Osteoblast (primary cell): ENCODE measurements around the gene RGS9. TPM values are rescaled to one million over a fixed set of nuclear protein-coding genes. Genes with fewer than 3 reads are reported as not detected.

Source experiments
- DNase-seq: peaks from one replicate; pipeline ENCODE4 v3.0.0; 2011; ENCODE audit warnings: low spot score, mixed read lengths; ENCODE audit not compliant: insufficient read length; ENCODE audit errors: missing footprints
- H2AFZ ChIP-seq: 2 replicates; pipeline ENCODE4 v1.6.0; 2011; ENCODE audit warnings: mild to moderate bottlenecking, low read length
- H3K27ac ChIP-seq: 2 replicates; pipeline ENCODE4 v1.5.1; 2011; ENCODE audit warnings: mild to moderate bottlenecking, low read depth, low read length, moderate library complexity
- H3K27me3 ChIP-seq: 2 replicates; pipeline ENCODE4 v1.6.0; 2012; ENCODE audit warnings: mild to moderate bottlenecking, control low read depth, inconsistent platforms, low read length, moderate library complexity; ENCODE audit not compliant: insufficient read depth
- H3K36me3 ChIP-seq: 2 replicates; pipeline ENCODE4 v1.5.1; 2011; ENCODE audit warnings: mild to moderate bottlenecking, low read length, control low read depth, moderate library complexity; ENCODE audit not compliant: insufficient read depth
- H3K4me1 ChIP-seq: 2 replicates; pipeline ENCODE4 v1.5.1; 2011; ENCODE audit warnings: mild to moderate bottlenecking, low read length, control low read depth, moderate library complexity; ENCODE audit not compliant: insufficient read depth
- H3K4me2 ChIP-seq: 2 replicates; pipeline ENCODE4 v1.6.0; 2011; ENCODE audit warnings: mild to moderate bottlenecking, low read length; ENCODE audit not compliant: insufficient read depth
- H3K4me3 ChIP-seq: fragments of 200-600 bp; sonication (generic); 3 replicates; pipeline ENCODE4 v1.5.1; 2012; ENCODE audit warnings: mild to moderate bottlenecking, low read length, inconsistent platforms; ENCODE audit not compliant: insufficient read depth
- H3K79me2 ChIP-seq: 2 replicates; pipeline ENCODE4 v1.6.0; 2012; ENCODE audit warnings: mild to moderate bottlenecking, low read length, control low read depth, inconsistent platforms; ENCODE audit not compliant: insufficient read depth
- H3K9me3 ChIP-seq: 2 replicates; pipeline ENCODE4 v1.5.1; 2011; ENCODE audit warnings: low read depth, low read length, control low read depth
- H4K20me1 ChIP-seq: 2 replicates; pipeline ENCODE4 v1.6.0; 2012; ENCODE audit warnings: mild to moderate bottlenecking, low read length, control low read depth; ENCODE audit not compliant: insufficient read depth
- total RNA-seq: library from RNA; depleted of rRNA; stranded (reverse); fragments of >200 nt; gene quantifications from 2 replicates; pipeline ENCODE4 v1.2.3, GENCODE V29; 2012
- TF ChIP-seq, protein P1 (sequence below): IDR thresholded peaks from 2 replicates; pipeline ENCODE4 v1.5.1; 2011; ENCODE audit warnings: mild to moderate bottlenecking, low read depth, low read length, moderate library complexity; ENCODE audit errors: extremely low read depth

The RGS9 gene
- total RNA-seq, 1 donor: 0.36 TPM

DNA sequence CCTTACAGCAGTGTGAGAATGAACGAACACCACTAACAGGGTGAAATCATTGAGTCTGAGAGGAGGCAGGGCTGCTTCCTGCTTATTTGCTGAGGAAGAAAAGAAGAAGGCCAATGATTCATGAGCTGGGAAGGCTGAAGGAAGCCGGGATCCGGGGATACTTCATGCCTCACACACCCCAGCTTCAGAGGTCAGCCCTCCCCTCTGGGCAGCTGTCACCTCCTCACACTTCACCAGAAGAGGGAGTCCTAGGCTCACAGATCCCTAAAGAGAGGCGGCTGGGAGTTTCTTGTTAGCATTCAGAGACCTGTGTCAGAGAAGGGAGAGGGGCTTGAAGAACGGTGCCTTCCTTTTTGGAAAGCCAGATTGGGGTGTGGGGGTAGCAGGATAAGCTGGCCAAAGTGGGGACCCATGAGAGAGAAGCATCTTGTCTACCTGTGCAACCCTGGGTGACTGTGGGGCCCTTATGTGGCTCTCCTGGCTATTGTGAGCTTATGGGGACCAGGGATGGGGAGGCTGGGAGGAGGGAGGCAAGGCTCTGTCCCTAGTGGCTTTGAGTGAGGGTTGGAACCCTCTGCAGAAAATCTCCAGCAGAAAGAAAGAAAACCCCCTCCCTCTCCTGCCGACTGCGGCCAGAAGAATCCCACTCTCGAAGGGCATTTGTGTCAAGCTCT, 94.6 kb downstream of the RGS9 start:
- H3K4me2 ChIP-seq: peak overlapping the region; percentile 40
- peaks cover 16% of the 10 kb centered on the region for H3K4me1 ChIP-seq
- DNase-seq: peak; percentile 97
- peak overlapping the region; percentile 26 for H2AFZ ChIP-seq
- H3K36me3 ChIP-seq: no peaks in the 10 kb centered on the region
- H3K4me3 ChIP-seq: no peak overlapping the region
- H3K27ac ChIP-seq: no peak overlapping the region
- H3K27me3 ChIP-seq: peaks cover 9% of the 10 kb centered on the region
- H3K79me2 ChIP-seq: no peaks in the 10 kb centered on the region
- no peaks in the 10 kb centered on the region for H3K9me3 ChIP-seq
- TF ChIP-seq, protein P1, sequence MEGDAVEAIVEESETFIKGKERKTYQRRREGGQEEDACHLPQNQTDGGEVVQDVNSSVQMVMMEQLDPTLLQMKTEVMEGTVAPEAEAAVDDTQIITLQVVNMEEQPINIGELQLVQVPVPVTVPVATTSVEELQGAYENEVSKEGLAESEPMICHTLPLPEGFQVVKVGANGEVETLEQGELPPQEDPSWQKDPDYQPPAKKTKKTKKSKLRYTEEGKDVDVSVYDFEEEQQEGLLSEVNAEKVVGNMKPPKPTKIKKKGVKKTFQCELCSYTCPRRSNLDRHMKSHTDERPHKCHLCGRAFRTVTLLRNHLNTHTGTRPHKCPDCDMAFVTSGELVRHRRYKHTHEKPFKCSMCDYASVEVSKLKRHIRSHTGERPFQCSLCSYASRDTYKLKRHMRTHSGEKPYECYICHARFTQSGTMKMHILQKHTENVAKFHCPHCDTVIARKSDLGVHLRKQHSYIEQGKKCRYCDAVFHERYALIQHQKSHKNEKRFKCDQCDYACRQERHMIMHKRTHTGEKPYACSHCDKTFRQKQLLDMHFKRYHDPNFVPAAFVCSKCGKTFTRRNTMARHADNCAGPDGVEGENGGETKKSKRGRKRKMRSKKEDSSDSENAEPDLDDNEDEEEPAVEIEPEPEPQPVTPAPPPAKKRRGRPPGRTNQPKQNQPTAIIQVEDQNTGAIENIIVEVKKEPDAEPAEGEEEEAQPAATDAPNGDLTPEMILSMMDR: peak; percentile 96
- H4K20me1 ChIP-seq: no peaks in the 10 kb centered on the region

DNA sequence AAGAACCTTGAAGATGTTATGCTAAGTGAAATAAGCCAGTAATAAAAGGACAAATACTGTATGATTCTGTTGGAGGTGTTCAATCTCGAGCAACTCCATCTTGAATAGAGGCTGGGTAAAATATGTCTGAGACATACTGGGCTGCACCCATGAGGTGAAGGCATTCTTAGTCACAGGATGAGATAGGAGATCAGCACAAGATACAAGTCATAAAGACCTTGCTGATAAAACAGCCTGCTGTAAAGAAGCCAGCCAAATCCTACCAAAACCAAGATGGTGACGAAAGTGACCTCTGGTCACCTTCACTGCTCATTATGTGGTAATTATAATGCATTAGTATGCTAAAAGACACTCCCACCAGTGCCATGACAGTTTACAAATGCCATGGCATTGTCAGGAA, 98.1 kb downstream of the RGS9 start:
- H3K4me3 ChIP-seq: no peak overlapping the region
- H3K27me3 ChIP-seq: peaks cover 4% of the 10 kb centered on the region
- no peak overlapping the region for H3K4me2 ChIP-seq
- TF ChIP-seq, protein P1: no peak
- H2AFZ ChIP-seq: no peak overlapping the region
- no peaks in the 10 kb centered on the region for H3K9me3 ChIP-seq
- no peak overlapping the region for H3K27ac ChIP-seq
- no peaks in the 10 kb centered on the region for H3K36me3 ChIP-seq
- peaks cover 4% of the 10 kb centered on the region for H3K4me1 ChIP-seq
- H3K79me2 ChIP-seq: no peaks in the 10 kb centered on the region
- no peak for DNase-seq
- no peaks in the 10 kb centered on the region for H4K20me1 ChIP-seq

DNA sequence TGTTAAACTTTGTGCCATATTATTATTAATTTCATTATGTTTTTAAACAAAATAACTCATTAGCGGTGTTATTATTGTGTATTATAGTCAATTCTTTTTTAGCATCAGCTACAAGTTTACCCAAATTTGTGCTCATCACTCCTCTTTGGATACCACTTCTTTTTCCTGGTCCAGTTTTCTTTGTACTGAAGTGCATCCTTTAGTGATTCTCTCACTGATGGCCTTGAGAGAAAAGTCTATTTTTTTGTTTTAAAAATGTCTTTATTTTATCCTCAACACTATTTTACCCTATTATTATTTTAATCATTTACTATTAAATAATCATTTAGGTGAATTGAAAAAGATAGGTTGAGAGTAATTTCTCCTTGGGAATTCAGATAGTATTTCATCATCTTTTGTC, 99.2 kb downstream of the RGS9 start:
- Histone ChIP-seq H3K27ac (no peak overlapping the region), H3K9me3 (no peaks in the 10 kb centered on the region), H4K20me1 (no peaks in the 10 kb centered on the region), H3K36me3 (no peaks in the 10 kb centered on the region), H3K79me2 (no peaks in the 10 kb centered on the region), H2AFZ (no peak overlapping the region), H3K4me3 (no peak overlapping the region), H3K4me1 (peaks cover 3% of the 10 kb centered on the region), H3K4me2 (no peak overlapping the region), H3K27me3 (peaks cover 4% of the 10 kb centered on the region)
- no peak for DNase-seq
- TF ChIP-seq, protein P1: no peak

DNA sequence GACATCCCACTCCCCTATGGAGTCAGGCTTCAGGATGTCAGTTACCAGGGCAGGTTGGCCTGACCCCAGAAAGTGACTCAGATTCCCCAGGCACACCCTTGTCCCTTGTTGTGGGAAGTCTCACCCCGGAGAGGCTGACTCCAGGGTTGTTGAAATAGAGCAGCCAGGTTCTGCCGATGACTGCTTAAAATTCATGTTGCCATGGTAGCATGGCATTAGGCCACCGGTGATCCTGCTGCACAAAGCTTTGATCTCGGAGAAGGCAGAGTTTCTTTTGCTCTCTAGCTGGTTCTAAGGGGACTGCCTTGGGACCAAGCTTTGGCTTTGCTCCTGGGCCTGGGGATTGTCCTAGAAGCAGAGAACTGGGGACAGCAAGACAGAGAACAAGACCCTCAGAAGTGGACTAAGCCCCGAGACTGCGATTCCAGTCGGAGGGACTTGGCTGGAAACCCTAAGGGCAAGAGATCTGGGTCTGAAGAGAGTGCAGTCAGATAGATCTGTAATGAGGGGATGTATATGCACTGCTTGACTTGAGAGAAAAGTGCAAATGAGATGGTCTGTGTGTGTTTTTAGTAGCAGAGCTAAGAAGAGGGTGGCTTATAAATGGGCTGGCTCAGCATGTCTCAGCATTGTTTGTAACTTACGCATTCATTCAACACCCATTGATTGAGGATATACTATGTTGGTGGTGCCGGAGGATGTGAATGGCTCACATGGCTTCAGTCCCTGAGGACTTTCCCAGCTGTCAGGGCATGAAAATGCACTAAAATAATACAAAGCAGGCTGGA, 106.9 kb downstream of the RGS9 start:
- Histone ChIP-seq H3K27ac (no peak overlapping the region), H3K4me1 (no peaks in the 10 kb centered on the region), H3K36me3 (no peaks in the 10 kb centered on the region), H2AFZ (no peak overlapping the region), H3K4me3 (no peak overlapping the region), H3K9me3 (no peaks in the 10 kb centered on the region), H3K27me3 (peaks cover 12% of the 10 kb centered on the region), H4K20me1 (no peaks in the 10 kb centered on the region), H3K79me2 (no peaks in the 10 kb centered on the region), H3K4me2 (no peak overlapping the region)
- peak; percentile 76 for DNase-seq
- TF ChIP-seq, protein P1: no peak
